ENCODE results near the gene SVEP1.

SVEP1 gene

GRCh38 chr9:110521206-110521605 is 58.3 kb downstream of the SVEP1 start:
- no peak for DNase-seq (ENCODE audit: low read depth)

- DNase-seq (ENCODE audit: low read depth): no peak
These were observed 59.3 kb downstream of the SVEP1 start for GRCh38 chr9:110520120-110520701.

GRCh38 chr9:110517483-110517882 is 62.1 kb downstream of the SVEP1 start:
- DNase-seq (ENCODE audit: low read depth): no peak

- DNase-seq (ENCODE audit: low read depth): no peak
These were observed 64.6 kb downstream of the SVEP1 start for GRCh38 chr9:110514897-110515296.

GRCh38 chr9:110512817-110513216 is 66.7 kb downstream of the SVEP1 start:
- no peak for DNase-seq (ENCODE audit: low read depth)

- DNase-seq (ENCODE audit: low read depth): no peak
These were observed 69.7 kb downstream of the SVEP1 start for GRCh38 chr9:110509792-110510191.

- no peak for DNase-seq (ENCODE audit: low read depth)
These were observed 76.7 kb downstream of the SVEP1 start for GRCh38 chr9:110502842-110503241.

GRCh38 chr9:110499608-110500007 is 79.9 kb downstream of the SVEP1 start:
- no peak for DNase-seq (ENCODE audit: low read depth)

GRCh38 chr9:110487196-110487595 is 92.3 kb downstream of the SVEP1 start:
- DNase-seq (ENCODE audit: low read depth): no peak

GRCh38 chr9:110486218-110486617 is 93.3 kb downstream of the SVEP1 start:
- no peak for DNase-seq (ENCODE audit: low read depth)

- no peak for DNase-seq (ENCODE audit: low read depth)
These were observed 100.1 kb downstream of the SVEP1 start for GRCh38 chr9:110479481-110479880.

GRCh38 chr9:110476251-110476650 is 103.3 kb downstream of the SVEP1 start:
- no peak for DNase-seq (ENCODE audit: low read depth)

GRCh38 chr9:110472111-110472510 is 107.4 kb downstream of the SVEP1 start:
- no peak for DNase-seq (ENCODE audit: low read depth)

GRCh38 chr9:110468950-110469349 is 110.6 kb downstream of the SVEP1 start:
- DNase-seq (ENCODE audit: low read depth): no peak

- no peak for DNase-seq (ENCODE audit: low read depth)
These were observed 114.4 kb downstream of the SVEP1 start for GRCh38 chr9:110465190-110465589.

- DNase-seq (ENCODE audit: low read depth): no peak
These were observed 115.2 kb downstream of the SVEP1 start for GRCh38 chr9:110464321-110464720.

GRCh38 chr9:110463499-110463898 is 116.0 kb downstream of the SVEP1 start:
- no peak for DNase-seq (ENCODE audit: low read depth)

- no peak for DNase-seq (ENCODE audit: low read depth)
These were observed 122.3 kb downstream of the SVEP1 start for GRCh38 chr9:110457245-110457644.

GRCh38 chr9:110456681-110457080 is 122.9 kb downstream of the SVEP1 start:
- DNase-seq (ENCODE audit: low read depth): no peak

- DNase-seq (ENCODE audit: low read depth): no peak
These were observed 123.7 kb downstream of the SVEP1 start for GRCh38 chr9:110455860-110456259.

- DNase-seq (ENCODE audit: low read depth): no peak
These were observed 127.2 kb downstream of the SVEP1 start for GRCh38 chr9:110452227-110452801.

- DNase-seq (ENCODE audit: low read depth): no peak
These were observed 127.8 kb downstream of the SVEP1 start for GRCh38 chr9:110451726-110452125.

GRCh38 chr9:110447476-110447875 is 132.1 kb downstream of the SVEP1 start:
- DNase-seq (ENCODE audit: low read depth): no peak

- no peak for DNase-seq (ENCODE audit: low read depth)
These were observed 133.4 kb downstream of the SVEP1 start for GRCh38 chr9:110446171-110446570.

All from T follicular helper cell (primary cell).